PC-3 (cell line): ENCODE measurements around the gene STIM1.

Experiments used
- CTCF ChIP-seq: fragments of 300-600 bp; sonication (generic); conservative IDR thresholded peaks from 2 replicates; pipeline ENCODE4 v1.5.1; 2017; ENCODE audit warnings: antibody characterized with exemption, low read depth, mild to moderate bottlenecking, low read length
- EZH2 ChIP-seq: fragments of 300-600 bp; sonication (generic); IDR thresholded peaks from one replicate; pipeline ENCODE4 v1.6.1; 2017; ENCODE audit warnings: antibody characterized with exemption, mild to moderate bottlenecking, low read length; ENCODE audit not compliant: unreplicated experiment

- no peak for TF ChIP-seq CTCF
- no peak for TF ChIP-seq EZH2
These were observed 185.0 kb downstream of the STIM1 start for GRCh38 chr11:4040461-4040860.
